NOMO-1 treated with DMSO at 0.1 percent for 48 hours (cell line): ENCODE results near the gene PHYHIPL.

Experiments used
- DNase-seq: peaks from one replicate; lab custom pipeline; 2025; ENCODE audit not compliant: unreplicated experiment; lab: John Stamatoyannopoulos, UW

PHYHIPL gene

DNA sequence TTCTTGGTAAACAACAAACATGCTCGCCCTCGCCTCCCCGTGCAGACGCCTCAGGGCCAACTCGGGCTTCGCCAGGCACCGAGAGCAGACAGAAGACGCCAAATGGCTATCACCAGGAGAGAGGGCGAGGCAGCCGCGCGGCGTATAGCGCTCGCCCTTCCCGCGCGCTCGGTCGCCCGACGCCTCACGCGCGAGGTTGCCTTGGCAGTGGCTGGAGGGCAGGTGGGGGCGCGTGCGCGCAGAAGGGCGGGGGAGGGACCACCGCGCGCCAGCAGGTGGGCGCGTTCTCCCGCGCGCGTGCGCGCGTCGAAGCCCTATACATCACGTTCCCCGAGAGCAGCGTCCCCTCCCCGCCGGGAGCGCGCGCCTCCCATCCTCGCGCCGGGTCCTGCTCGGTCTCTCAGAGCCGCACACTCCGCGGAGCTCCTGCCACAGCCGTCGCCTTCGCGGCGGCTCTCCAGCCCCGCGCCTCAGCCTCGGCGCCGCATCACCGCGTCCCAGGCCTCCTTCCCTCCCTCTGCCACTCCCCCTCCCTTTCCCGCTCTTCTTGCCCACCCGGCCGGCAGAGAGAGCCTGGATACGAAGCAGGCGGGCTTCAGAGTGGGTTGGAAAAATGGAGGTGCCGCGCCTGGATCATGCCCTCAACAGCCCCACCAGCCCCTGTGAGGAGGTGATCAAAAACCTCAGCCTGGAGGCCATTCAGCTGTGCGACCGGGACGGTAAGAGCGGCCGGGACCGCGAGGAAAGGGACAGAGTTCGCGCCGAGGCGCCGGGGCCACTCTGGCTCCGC, at the start of gene PHYHIPL:
Gene PHYHIPL, plus strand, starts transcription at position 403 of the 790 bp plus-strand sequence. Its CDS starts 211 bp downstream, at position 614.
- no peak for DNase-seq

- DNase-seq, result no peak
Observed at GRCh38 chr10:59126991-59127390, 49.5 kb upstream of the PHYHIPL start.

DNA sequence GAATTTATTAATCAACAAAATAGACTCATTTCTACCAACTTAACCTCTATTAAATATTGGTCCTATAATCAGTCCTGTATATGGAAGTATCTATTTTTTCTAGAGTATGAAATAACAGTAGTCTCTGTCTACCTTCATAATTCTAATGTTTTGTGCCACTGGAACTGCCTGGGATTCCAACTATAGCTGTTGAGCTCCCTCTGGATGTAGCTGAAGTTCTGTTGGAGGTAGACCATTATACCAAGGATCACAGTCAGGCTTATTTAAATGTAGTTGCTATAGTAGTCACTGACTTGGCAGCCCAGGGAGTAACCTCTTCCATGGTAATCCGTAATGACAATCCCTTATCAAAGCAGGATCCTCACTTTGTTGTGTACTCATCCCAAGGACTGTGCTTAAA, 48.5 kb upstream of the PHYHIPL start:
- no peak for DNase-seq

GRCh38 chr10:59129867-59130266, 46.6 kb upstream of the PHYHIPL start:
- no peak for DNase-seq

DNA sequence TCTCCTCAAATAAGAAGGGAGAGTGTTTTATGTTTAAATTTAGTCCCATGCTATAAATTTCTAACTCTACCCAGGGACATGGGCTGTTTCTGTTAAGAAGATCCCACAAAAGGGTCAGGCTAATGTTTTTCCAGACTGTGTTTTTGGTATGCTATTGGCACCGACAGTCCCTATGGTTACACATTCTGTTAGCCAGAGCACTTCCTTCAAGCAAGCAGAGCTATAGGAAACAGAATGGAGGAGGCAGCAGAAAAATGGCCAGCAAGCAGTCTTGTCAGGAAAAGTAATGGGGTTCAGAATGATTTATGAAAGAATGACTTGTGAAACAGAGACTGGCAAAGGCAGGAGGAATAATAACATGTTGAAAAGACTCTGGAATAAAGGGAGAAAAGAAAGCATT, 44.8 kb upstream of the PHYHIPL start:
- DNase-seq, result no peak

- DNase-seq, result no peak
Observed at GRCh38 chr10:59133841-59134593, 42.4 kb upstream of the PHYHIPL start.

DNA sequence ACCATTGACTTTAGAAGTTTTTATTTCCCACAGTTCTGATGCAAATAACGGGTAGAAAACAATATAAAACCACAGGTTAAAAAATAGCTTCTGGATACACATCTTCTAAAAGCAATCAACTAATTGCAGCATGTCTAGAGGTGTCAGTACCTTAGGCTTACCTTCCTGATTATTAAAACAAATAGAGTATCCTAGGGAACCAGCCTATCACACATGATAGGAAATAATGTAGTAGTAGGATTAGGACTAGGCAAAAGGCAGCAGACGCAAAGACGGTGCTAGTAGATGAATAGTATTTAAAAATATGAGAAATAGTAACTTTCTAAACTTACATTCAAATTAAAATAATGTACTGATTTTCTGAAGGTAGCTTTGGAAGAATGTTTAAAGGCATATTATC, 41.7 kb upstream of the PHYHIPL start:
- DNase-seq, result no peak

DNA sequence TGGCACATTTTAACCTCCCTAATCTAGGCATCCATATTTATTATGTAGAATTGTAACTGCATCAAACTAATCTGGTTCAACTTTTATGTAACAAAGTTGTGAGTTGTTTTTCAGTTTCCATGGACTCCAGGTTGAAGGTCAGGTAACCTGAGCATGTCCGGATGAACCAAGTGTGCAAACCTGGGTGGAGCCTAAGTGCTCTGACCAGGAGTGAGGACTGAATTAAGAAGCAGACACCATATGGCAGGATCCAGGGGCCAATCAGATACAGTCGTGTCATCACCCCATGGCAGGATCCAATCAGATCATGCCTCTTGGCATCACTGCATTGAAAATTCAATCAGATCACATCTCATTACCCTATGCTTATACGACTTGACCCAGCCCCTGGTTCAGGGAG, 41.2 kb upstream of the PHYHIPL start:
- no peak for DNase-seq

- DNase-seq, result no peak
Observed at GRCh38 chr10:59138052-59138451, 38.4 kb upstream of the PHYHIPL start.

DNA sequence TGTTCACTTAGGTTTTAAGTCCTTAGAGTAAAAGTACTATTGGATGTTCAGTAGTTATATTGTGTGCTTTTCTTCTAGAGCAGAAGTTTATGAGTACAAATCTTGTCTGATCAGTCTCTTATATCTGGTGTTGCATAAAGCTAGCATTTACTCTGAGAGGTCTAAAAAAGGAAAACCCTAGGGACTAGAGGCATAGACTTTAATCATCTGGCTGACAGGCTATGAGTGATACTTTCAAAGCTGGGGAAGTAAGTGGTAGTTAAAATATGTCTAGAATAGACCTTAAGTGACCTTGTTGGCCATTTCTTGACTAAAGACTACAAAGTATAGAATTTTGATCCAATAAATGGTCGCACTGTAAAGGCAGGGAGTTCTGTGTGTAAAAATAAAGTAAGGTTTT, 32.9 kb upstream of the PHYHIPL start:
- DNase-seq, result no peak

DNA sequence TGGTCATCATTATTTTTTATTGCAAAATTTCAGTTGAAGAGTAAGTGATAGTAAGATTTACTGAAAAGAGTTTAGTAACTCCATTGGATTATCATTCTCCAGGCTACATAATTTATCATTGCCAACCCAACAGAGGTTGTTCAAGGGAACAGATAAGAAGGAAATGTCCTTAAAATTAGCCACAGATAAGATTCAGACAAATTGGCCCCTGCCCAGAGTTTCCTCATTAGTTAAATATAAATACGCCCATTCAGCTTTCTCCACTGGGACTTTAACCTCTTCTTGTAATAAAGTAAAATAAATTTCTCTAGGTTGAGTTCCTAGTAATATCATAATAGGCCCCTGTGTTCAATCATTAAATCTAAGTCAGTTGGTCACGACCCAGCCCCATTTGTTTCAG, 27.7 kb upstream of the PHYHIPL start:
- no peak for DNase-seq

DNA sequence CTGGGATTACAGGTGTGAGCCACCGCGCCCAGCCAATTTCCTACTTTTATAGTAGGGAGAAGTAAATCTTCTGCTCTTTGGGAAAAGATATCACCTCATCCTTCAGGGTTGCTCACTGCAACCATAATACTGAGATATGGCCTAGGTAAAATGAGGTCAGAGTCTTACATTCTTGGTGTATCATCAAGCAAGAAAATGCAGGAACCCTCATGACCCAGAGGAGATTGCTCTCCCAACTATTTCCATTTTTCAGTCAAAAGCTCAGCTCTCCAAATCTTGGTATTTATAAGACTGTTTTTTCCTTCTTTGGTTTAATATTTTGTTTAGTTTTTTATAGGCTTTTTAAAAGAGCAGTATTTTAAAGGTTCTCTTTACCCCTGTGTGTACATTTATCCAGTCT, 20.9 kb upstream of the PHYHIPL start:
- DNase-seq, result no peak

DNA sequence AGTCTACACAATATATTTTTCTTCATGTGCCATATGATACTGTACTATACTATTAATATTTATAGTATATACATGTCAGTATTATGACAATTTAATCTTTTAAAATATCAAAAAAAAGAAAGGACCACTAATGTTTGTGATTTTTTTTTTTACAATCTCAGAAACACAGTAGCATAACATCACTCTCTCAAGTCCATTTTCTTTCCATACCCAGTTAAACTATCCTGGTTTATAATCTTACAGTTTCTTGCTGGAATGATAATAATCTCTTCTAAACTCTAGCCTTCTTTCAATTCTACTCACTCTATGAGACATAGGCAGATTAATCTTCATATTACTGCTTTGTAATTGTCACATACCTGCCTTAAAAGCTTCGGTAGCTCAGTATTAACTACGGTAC, 8.9 kb upstream of the PHYHIPL start:
- no peak for DNase-seq

GRCh38 chr10:59172567-59172966, 3.9 kb upstream of the PHYHIPL start:
- no peak for DNase-seq

DNA sequence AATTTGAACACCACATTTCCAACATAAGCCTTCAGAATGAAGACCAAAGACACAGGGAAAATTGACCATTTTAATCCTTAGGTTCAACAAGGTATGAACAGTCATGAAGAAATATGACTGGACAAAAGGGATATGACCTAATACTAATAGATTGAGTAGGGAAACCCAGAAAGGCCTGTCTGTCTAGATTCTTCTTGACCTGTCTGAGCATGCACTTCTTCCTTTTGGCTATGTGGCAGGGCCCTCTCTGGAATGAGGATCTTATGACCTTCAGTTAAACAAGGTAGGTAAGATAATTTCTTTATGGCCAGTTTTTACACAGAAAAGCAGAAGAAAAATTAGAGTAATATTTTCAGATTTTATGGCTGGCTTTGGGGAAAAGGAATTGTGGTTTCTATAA, 3.0 kb upstream of the PHYHIPL start:
- no peak for DNase-seq

- no peak for DNase-seq
Observed at GRCh38 chr10:59175538-59176240, 754 bp upstream of the PHYHIPL start.

DNA sequence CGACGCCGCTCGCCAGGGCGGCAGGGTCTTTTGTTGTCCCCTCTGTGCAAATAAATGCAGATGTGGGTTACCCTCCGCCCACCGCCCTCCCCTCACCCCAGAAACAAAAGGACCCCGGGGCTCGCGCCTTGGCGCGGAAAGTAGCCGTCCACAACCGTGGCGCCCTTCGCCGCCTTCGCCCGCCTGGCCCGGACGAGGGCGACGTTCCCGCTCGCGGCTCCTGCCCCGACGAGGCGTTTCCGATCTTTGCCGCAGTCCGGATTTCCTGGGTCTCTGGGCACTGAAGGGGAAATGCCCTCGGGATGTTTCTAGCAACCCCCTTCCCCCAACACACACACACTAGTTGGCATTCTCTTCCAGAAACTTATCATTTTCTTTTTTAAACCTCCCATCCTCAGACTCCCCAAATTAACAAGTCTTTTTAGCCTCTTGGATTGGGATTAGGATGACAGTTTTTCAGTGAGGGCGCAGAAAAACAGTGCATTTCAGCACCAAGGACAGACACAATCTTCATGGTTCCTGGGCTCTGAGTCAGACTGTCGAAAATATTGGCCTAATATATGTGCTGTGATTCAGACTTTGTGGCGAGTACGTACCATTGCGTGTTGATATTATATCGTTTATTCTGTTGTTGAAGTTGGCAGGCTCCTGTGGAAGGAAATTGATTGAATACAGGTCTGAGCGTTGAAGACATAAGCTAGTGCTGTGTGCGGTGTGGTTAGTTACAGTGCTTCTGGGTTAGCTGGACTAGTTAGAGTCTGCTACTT, 771 bp downstream of the PHYHIPL start:
- DNase-seq, result no peak

- no peak for DNase-seq
Observed at GRCh38 chr10:59177836-59178235, 1.4 kb downstream of the PHYHIPL start.

GRCh38 chr10:59179068-59179467, 2.6 kb downstream of the PHYHIPL start:
- no peak for DNase-seq

GRCh38 chr10:59180689-59181270, 4.3 kb downstream of the PHYHIPL start:
- DNase-seq, result no peak

GRCh38 chr10:59181668-59182067, 5.2 kb downstream of the PHYHIPL start:
- DNase-seq, result peak; percentile 0
